B cell (primary cell): ENCODE measurements around the gene CAGE1. TPM values are rescaled to one million over a fixed set of nuclear protein-coding genes. Genes with fewer than 3 reads are reported as not detected.

ENCODE experiments used
- ATAC-seq: fragments of 200-7000 bp; cut with Tn5 transposase; one replicate; pipeline ENCODE4 v1.10.0; 2021; ENCODE audit warnings: low read depth, mild to moderate bottlenecking, moderate number of reproducible peaks, moderate library complexity
- CTCF ChIA-PET: fragments of 350-600 bp; sonication (Branson Sonifier 250); formaldehyde crosslinking; loops from one replicate; lab custom pipeline; 2021; ENCODE audit warnings: antibody characterized with exemption, inconsistent platforms; lab: Charles Lee
- POLR2A ChIA-PET: fragments of 350-600 bp; sonication (Branson Sonifier 250); formaldehyde crosslinking; loops from one replicate; lab custom pipeline; 2021; ENCODE audit warnings: antibody characterized with exemption; lab: Charles Lee
- DNase-seq: peaks from one replicate; pipeline ENCODE4 v3.0.0; 2013
- H2AFZ ChIP-seq: 2 replicates; pipeline ENCODE4 v1.6.1; 2012; ENCODE audit warnings: mild to moderate bottlenecking, low read depth, low read length; ENCODE audit not compliant: insufficient read depth, poor library complexity, severe bottlenecking
- H3K27ac ChIP-seq, 2 donors: 1 replicate in 1 of 2; 2 replicates in 1 of 2; pipeline ENCODE4 v1.5.1; 2012 to 2013; ENCODE audit warnings: low read length in 2 of 2, mild to moderate bottlenecking in 2 of 2, moderate library complexity in 1 of 2
- H3K27me3 ChIP-seq, 4 experiments: fragments of 200-600 bp in 1 of 4; sonication (generic) in 1 of 4; replicated peaks in 1 of 4; 1 replicate in 2 of 4; 2 replicates in 2 of 4; pipeline versions ENCODE4 v1.6.1 to v1.7.0; 2013 to 2016; ENCODE audit warnings: low read length in 3 of 4, mild to moderate bottlenecking in 2 of 4, mixed read lengths in 1 of 4, moderate library complexity in 1 of 4; ENCODE audit not compliant: insufficient read depth in 4 of 4, control insufficient read depth in 3 of 4; ENCODE audit errors: control extremely low read depth in 1 of 4
- H3K36me3 ChIP-seq, 2 experiments: replicated peaks in 1 of 2; 1 replicate in 1 of 2; 2 replicates in 1 of 2; pipeline versions ENCODE4 v1.6.1 to v1.7.1; 2013; ENCODE audit warnings: low read length in 1 of 2; ENCODE audit not compliant: insufficient read depth in 2 of 2, control insufficient read depth in 1 of 2; ENCODE audit errors: control extremely low read depth in 1 of 2, extremely low read depth in 1 of 2
- H3K4me1 ChIP-seq, 2 donors: fragments of 200-600 bp in 1 of 2; sonication (generic) in 1 of 2; 1 replicate in 1 of 2; 2 replicates in 1 of 2; pipeline versions ENCODE4 v1.5.1 to v1.6.1; 2013 to 2017; ENCODE audit warnings: low read length in 2 of 2; ENCODE audit not compliant: control insufficient read depth in 2 of 2, insufficient read depth in 2 of 2
- H3K4me2 ChIP-seq: replicated peaks from 2 replicates; pipeline ENCODE3; 2012; ENCODE audit warnings: mild to moderate bottlenecking, low read depth, low read length; ENCODE audit not compliant: poor library complexity, severe bottlenecking
- H3K4me3 ChIP-seq, 5 experiments: fragments of 200-600 bp in 1 of 5; sonication (generic) in 1 of 5; 1 replicate in 3 of 5; 2 replicates in 2 of 5; pipeline versions ENCODE4 v1.5.1 to v1.7.0; 2011 to 2016; ENCODE audit warnings: low read length in 4 of 5, mild to moderate bottlenecking in 4 of 5, low read depth in 2 of 5, control low read depth in 1 of 5, moderate library complexity in 1 of 5; ENCODE audit not compliant: insufficient read depth in 1 of 5; ENCODE audit errors: control extremely low read depth in 1 of 5, extremely low read depth in 1 of 5
- H3K79me2 ChIP-seq: fragments of 200-600 bp; sonication (generic); one replicate; pipeline ENCODE4 v1.6.0; 2016; ENCODE audit warnings: low read length; ENCODE audit not compliant: control insufficient read depth, insufficient read depth
- H3K9ac ChIP-seq: fragments of 200-600 bp; sonication (generic); 2 replicates; pipeline ENCODE4 v1.6.1; 2017; ENCODE audit warnings: mild to moderate bottlenecking, low read length, moderate library complexity
- H3K9me3 ChIP-seq, 3 donors: one replicate each; pipeline versions ENCODE4 v1.6.1 to v1.7.1; 2013; ENCODE audit warnings: low read length in 2 of 3; ENCODE audit not compliant: control insufficient read depth in 2 of 3, insufficient read depth in 1 of 3; ENCODE audit errors: control extremely low read depth in 1 of 3
- H4K20me1 ChIP-seq: 2 replicates; pipeline ENCODE4 v1.6.0; 2012; ENCODE audit warnings: mild to moderate bottlenecking, low read length; ENCODE audit not compliant: insufficient read depth, control insufficient read depth, poor library complexity, severe bottlenecking
- H3K27ac Mint-ChIP-seq: one replicate; pipeline ENCODE4 v1.8.0; 2021; ENCODE audit warnings: mixed read lengths
- H3K27me3 Mint-ChIP-seq: one replicate; pipeline ENCODE4 v1.8.0; 2021; ENCODE audit warnings: mixed read lengths
- H3K4me1 Mint-ChIP-seq: one replicate; pipeline ENCODE4 v1.8.0; 2021; ENCODE audit warnings: mixed read lengths
- H3K4me3 Mint-ChIP-seq: one replicate; pipeline ENCODE4 v1.8.0; 2021; ENCODE audit warnings: mixed read lengths
- H3K9me3 Mint-ChIP-seq: one replicate; pipeline ENCODE4 v1.8.0; 2022; ENCODE audit warnings: mixed read lengths; ENCODE audit not compliant: insufficient read depth
- EZH2 ChIP-seq: IDR thresholded peaks from 2 replicates; pipeline ENCODE4 v1.6.1; 2012; ENCODE audit warnings: borderline replicate concordance, low read depth, mild to moderate bottlenecking, moderate library complexity, low read length; ENCODE audit not compliant: insufficient read depth, poor library complexity, severe bottlenecking
- WGBS: methylation state at CpG from one replicate; pipeline ENCODE4 v1.1.5; 2013; ENCODE audit warnings: missing lambda C conversion rate; ENCODE audit not compliant: insufficient coverage; 5-methylcytosine and 5-hydroxymethylcytosine counted together
- intact Hi-C: fragments of 100-400 bp; cut with micrococcal nuclease; formaldehyde crosslinking; loops from one replicate; pipeline ENCODE4 v1.10.0; 2022
- polyA plus RNA-seq: library from polyadenylated mRNA; depleted of rRNA; stranded (reverse); fragments of >200 nt; gene quantifications from 2 replicates; pipeline ENCODE4 v1.2.3, GENCODE V29; 2012
- total RNA-seq, 2 donors: library from RNA; stranded (reverse); fragments of 120-200 nt in 1 of 2; gene quantifications; 1 replicate in 1 of 2; 2 replicates in 1 of 2; pipeline versions ENCODE4 v1.2.3 to v1.2.4, GENCODE V29; 2013 to 2022
- TF ChIP-seq, protein P1 (sequence below): fragments of 200-600 bp; IDR thresholded peaks from one replicate; pipeline ENCODE4 v1.8.0; 2022; ENCODE audit warnings: antibody characterized with exemption, mild to moderate bottlenecking

Gene CAGE1
- total and polyA plus RNA-seq, 2 donors (not counting 1 experiment from before 2014, with no cell fraction given): 0.13 to 0.34 TPM

DNA sequence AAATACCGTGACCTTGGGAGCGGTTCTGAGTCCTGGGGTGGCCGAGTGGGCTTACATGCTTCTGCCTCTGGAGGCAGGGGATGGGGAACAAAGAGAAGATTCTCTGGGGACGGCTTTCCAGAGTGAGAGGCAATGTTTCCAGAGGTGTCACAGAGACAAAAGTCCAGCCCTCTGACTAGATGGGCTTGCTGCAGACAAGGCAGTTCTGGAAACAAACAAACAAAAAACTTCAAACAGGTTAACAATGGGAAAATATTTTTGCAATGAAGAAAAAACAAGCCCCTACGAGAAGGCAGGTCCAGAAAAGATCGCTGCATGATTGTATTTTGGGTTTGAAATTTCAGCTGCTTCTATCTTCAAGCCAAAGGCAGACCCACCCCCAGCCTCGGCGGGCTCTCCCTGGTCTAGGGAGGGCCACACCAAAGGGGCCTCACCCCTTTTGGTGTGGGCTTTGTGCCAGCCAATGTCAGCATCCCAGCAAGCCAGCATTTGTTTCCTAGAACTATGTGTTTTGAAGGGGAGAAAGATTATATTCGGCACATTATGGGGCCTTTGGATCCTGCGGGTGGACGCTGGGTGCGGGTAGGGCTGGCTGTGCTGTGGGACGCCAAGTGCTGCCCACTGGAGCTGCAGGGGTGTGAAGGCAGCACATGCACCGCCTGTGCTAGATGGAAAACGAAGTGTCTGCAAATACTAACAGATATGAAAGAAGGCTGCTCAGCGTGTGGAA is 43.0 kb upstream of the CAGE1 start:
- H3K27me3 ChIP-seq: no peaks in the 10 kb centered on the region
- WGBS: 97% methylated on average over 12 of the region's 16 CpGs
- H3K79me2 ChIP-seq: no peaks in the 10 kb centered on the region
- H3K9me3 ChIP-seq: peaks cover 0 to 4% (median 0%) of the 10 kb centered on the region in 3 donors
- H3K27me3 Mint-ChIP-seq: peaks cover 3% of the 10 kb centered on the region
- DNase-seq: no peak
- ATAC-seq: no peak
- no peak overlapping the region for H3K27ac Mint-ChIP-seq
- H3K4me1 Mint-ChIP-seq: peaks cover 6% of the 10 kb centered on the region
- H4K20me1 ChIP-seq: no peaks in the 10 kb centered on the region
- intact Hi-C loops: no loop called here
- H3K36me3 ChIP-seq: no peaks in the 10 kb centered on the region
- no peak overlapping the region for H3K27ac ChIP-seq
- CTCF ChIA-PET: no interaction called here
- no peak overlapping the region for H3K4me3 ChIP-seq
- H3K4me3 Mint-ChIP-seq: no peak overlapping the region
- H3K4me2 ChIP-seq: no peak overlapping the region
- no peak for TF ChIP-seq EZH2
- TF ChIP-seq, protein P1, sequence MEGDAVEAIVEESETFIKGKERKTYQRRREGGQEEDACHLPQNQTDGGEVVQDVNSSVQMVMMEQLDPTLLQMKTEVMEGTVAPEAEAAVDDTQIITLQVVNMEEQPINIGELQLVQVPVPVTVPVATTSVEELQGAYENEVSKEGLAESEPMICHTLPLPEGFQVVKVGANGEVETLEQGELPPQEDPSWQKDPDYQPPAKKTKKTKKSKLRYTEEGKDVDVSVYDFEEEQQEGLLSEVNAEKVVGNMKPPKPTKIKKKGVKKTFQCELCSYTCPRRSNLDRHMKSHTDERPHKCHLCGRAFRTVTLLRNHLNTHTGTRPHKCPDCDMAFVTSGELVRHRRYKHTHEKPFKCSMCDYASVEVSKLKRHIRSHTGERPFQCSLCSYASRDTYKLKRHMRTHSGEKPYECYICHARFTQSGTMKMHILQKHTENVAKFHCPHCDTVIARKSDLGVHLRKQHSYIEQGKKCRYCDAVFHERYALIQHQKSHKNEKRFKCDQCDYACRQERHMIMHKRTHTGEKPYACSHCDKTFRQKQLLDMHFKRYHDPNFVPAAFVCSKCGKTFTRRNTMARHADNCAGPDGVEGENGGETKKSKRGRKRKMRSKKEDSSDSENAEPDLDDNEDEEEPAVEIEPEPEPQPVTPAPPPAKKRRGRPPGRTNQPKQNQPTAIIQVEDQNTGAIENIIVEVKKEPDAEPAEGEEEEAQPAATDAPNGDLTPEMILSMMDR: no peak
- H2AFZ ChIP-seq: no peak overlapping the region
- peaks cover 6% of the 10 kb centered on the region for H3K9me3 Mint-ChIP-seq
- H3K4me1 ChIP-seq: peaks cover 0 to 15% of the 10 kb centered on the region in 2 donors
- no peak overlapping the region for H3K9ac ChIP-seq
- POLR2A ChIA-PET: no interaction called here

DNA sequence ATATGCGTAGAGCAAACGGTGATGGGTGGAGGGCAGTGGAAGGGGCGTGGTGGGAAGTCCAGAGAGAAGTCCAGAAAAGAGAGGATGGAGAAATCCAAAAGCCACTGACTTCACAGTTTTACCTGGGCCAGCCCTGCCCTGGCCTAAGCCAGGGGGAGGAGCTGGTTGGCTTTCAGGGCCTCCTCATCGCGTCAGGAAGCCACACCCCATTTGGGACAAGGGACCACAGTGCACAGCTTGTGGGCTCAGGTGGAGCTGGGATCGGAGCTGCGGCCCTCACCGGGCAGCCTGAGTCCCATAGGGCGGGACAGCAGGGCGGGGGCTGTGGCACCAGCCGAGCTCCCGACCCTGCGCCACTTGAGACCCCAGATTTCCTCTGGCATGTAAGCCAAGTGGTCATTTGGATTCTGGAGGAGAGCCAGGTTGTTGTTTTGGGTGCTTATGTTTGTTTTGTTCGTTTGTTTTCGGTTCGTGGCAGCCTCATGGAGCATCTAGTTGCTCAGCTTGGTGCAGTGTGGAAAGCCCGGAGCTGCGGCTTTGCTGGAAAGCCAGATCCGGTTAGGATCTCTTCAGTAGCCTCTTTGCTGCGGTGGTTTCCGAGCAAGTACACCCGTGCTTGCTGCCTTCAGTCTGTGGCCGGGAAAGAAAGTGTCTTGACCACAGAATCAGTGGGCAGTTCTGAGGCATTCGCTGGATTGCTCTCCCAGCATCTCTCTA is 42.3 kb upstream of the CAGE1 start:
- CTCF ChIA-PET: no interaction called here
- H2AFZ ChIP-seq: no peak overlapping the region
- H3K9me3 Mint-ChIP-seq: peaks cover 6% of the 10 kb centered on the region
- peaks cover 0 to 4% (median 0%) of the 10 kb centered on the region in 3 donors for H3K9me3 ChIP-seq
- no peak overlapping the region for H3K27ac ChIP-seq
- no peak overlapping the region for H3K4me3 ChIP-seq
- no peak for ATAC-seq
- no peak for DNase-seq
- H3K27ac Mint-ChIP-seq: no peak overlapping the region
- TF ChIP-seq, protein P1: no peak
- no peak for TF ChIP-seq EZH2
- H3K9ac ChIP-seq: no peak overlapping the region
- no peaks in the 10 kb centered on the region for H3K36me3 ChIP-seq
- POLR2A ChIA-PET: no interaction called here
- 91% methylated on average over 24 of the region's 24 CpGs for WGBS
- H3K4me1 ChIP-seq: peaks cover 0 to 10% of the 10 kb centered on the region in 2 donors
- no peak overlapping the region for H3K4me3 Mint-ChIP-seq
- H4K20me1 ChIP-seq: no peaks in the 10 kb centered on the region
- H3K4me1 Mint-ChIP-seq: peaks cover 6% of the 10 kb centered on the region
- peaks cover 3% of the 10 kb centered on the region for H3K27me3 Mint-ChIP-seq
- intact Hi-C loops: no loop called here
- no peak overlapping the region for H3K4me2 ChIP-seq
- H3K79me2 ChIP-seq: no peaks in the 10 kb centered on the region
- H3K27me3 ChIP-seq: no peaks in the 10 kb centered on the region
